ENCODE measurements around the gene GET3.

The GET3 gene

DNA sequence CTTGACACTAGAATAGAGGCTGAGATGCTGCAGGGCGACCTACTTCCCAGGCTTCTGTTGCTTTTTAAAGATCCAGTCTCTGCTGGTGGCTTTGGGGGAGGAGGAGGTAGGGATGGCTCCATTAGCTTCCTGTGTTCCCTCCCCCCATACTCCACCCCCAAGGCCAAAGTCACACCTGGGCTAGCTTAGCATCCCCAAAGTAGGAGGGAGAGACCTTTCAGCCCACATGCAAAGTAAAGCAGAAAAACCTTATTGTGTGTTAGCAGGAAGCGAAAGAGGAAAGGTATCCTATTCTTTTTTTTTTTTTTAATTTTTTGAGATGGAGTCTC, 10.3 kb upstream of the GET3 start:
- Histone ChIP-seq H3K36me3 (ENCODE audit: insufficient read depth, insufficient read length, low read length) (peaks cover 43% of the 10 kb centered on the region), H3K9ac (ENCODE audit: insufficient read length, low read depth) (peak overlapping the region; percentile 38), H3K9me3 (ENCODE audit: insufficient read depth, low read length) (no peaks in the 10 kb centered on the region), H3K4me1 (ENCODE audit: insufficient read depth, insufficient read length) (peaks cover 2% of the 10 kb centered on the region), H3K4me3 (ENCODE audit: insufficient read length, low read depth) (no peak overlapping the region), H3K27me3 (ENCODE audit: insufficient read depth, insufficient read length) (no peaks in the 10 kb centered on the region)
- TF ChIP-seq ZNF274 (IDR thresholded peaks at IDR 0.05; ENCODE audit: low read depth, low read length): no peak
- no peak for TF ChIP-seq SUZ12 (IDR thresholded peaks at IDR 0.05; ENCODE audit: extremely low read depth, insufficient read depth, insufficient read length)
- no peak for TF ChIP-seq YY1 (IDR thresholded peaks at IDR 0.05; ENCODE audit: insufficient read depth, insufficient read length)
- DNase-seq (ENCODE audit: low read depth, low spot score): no peak

DNA sequence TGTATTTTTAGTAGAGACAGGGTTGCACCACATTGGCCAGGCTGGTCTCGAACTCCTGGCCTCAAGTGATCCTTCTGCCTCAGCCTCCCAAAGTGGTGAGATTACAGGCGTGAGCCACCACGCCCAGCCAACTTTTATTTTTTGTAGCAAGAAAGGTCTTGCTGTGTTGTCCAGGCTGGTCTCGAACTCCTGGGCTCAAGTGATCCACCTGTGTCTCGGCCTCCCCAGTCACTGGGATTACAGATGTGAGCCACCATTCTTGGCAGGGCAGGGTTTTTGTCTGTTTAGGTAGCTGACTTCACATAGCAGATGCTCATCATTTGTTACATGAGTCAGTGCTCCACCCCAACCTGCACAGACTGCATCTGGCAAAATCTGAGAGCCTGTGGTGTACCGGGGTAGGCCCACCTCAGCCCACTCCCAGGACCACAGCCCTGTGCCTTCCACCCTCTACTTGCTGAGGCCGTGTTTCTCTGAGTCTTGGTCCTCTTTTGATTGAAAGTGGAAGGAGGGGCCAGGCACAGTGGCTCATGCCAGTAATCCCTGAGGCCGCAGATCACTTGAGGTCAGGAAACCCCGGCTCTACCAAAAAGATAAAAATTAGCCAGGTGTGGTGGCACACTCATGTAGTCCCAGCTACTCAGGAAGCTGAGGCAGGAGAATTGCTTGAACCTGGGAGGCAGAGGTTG, 9.4 kb upstream of the GET3 start:
- Histone ChIP-seq H3K4me3 (ENCODE audit: insufficient read length, low read depth) (no peak overlapping the region), H3K9ac (ENCODE audit: insufficient read length, low read depth) (no peak overlapping the region), H3K36me3 (ENCODE audit: insufficient read depth, insufficient read length, low read length) (peaks cover 51% of the 10 kb centered on the region), H3K27me3 (ENCODE audit: insufficient read depth, insufficient read length) (no peaks in the 10 kb centered on the region), H3K4me1 (ENCODE audit: insufficient read depth, insufficient read length) (peaks cover 7% of the 10 kb centered on the region), H3K9me3 (ENCODE audit: insufficient read depth, low read length) (no peaks in the 10 kb centered on the region)
- TF ChIP-seq SUZ12 (IDR thresholded peaks at IDR 0.05; ENCODE audit: extremely low read depth, insufficient read depth, insufficient read length) (no peak), ZNF274 (IDR thresholded peaks at IDR 0.05; ENCODE audit: low read depth, low read length) (no peak), YY1 (IDR thresholded peaks at IDR 0.05; ENCODE audit: insufficient read depth, insufficient read length) (no peak)
- no peak for DNase-seq (ENCODE audit: low read depth, low spot score)

DNA sequence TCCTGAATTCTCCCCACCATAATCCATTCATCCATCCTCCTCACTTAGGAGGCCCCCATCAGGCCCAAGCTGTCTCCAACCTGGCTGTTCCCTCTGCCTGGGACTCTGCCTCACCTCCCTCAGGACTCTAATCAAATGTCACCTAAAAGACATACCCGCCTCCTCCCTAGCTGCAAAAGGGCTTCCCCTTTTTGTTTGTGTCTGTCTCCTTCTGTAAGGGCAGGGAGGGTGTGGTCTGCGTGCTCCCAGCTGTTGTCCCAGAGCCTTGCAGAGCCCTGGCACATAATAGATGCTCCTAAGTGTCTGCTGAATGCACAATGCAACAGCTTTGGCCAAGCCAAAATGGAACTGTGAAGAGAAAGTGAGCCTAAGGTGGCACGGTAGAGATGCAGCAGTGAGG, 7.2 kb upstream of the GET3 start:
- peaks cover 7% of the 10 kb centered on the region for H3K4me1 ChIP-seq (ENCODE audit: insufficient read depth, insufficient read length)
- peaks cover 55% of the 10 kb centered on the region for H3K36me3 ChIP-seq (ENCODE audit: insufficient read depth, insufficient read length, low read length)
- TF ChIP-seq ZNF274 (IDR thresholded peaks at IDR 0.05; ENCODE audit: low read depth, low read length): no peak
- TF ChIP-seq SUZ12 (IDR thresholded peaks at IDR 0.05; ENCODE audit: extremely low read depth, insufficient read depth, insufficient read length): no peak
- no peak for TF ChIP-seq YY1 (IDR thresholded peaks at IDR 0.05; ENCODE audit: insufficient read depth, insufficient read length)
- no peak for DNase-seq (ENCODE audit: low read depth, low spot score)
- no peak overlapping the region for H3K9ac ChIP-seq (ENCODE audit: insufficient read length, low read depth)
- no peaks in the 10 kb centered on the region for H3K9me3 ChIP-seq (ENCODE audit: insufficient read depth, low read length)
- no peak overlapping the region for H3K4me3 ChIP-seq (ENCODE audit: insufficient read length, low read depth)
- no peaks in the 10 kb centered on the region for H3K27me3 ChIP-seq (ENCODE audit: insufficient read depth, insufficient read length)

DNA sequence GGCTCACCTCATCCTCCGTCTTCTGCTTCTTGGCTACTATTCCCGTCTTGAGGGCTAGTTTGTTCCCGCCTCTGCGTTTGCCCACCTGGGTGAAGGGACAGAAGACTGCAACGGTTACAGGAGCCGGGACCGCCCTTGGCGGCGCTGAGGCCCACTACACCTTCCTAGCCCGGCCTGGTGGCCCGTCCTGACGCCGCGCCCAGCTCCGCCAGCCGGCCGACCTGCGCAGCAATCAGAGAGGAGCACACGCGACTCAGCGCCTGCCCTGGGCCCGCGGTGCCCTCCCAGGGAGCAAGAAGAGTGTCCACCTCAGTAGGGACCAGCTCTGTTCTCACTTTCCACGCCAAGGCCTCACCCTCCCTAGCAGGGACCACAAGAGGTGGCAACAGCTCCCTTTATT, 6.0 kb upstream of the GET3 start:
- no peak for TF ChIP-seq SUZ12 (IDR thresholded peaks at IDR 0.05; ENCODE audit: extremely low read depth, insufficient read depth, insufficient read length)
- TF ChIP-seq ZNF274 (IDR thresholded peaks at IDR 0.05; ENCODE audit: low read depth, low read length): no peak
- H3K9me3 ChIP-seq (ENCODE audit: insufficient read depth, low read length): no peaks in the 10 kb centered on the region
- H3K36me3 ChIP-seq (ENCODE audit: insufficient read depth, insufficient read length, low read length): peaks cover 55% of the 10 kb centered on the region
- H3K4me3 ChIP-seq (ENCODE audit: insufficient read length, low read depth): no peak overlapping the region
- H3K4me1 ChIP-seq (ENCODE audit: insufficient read depth, insufficient read length): peaks cover 9% of the 10 kb centered on the region
- no peak overlapping the region for H3K9ac ChIP-seq (ENCODE audit: insufficient read length, low read depth)
- H3K27me3 ChIP-seq (ENCODE audit: insufficient read depth, insufficient read length): no peaks in the 10 kb centered on the region
- DNase-seq (ENCODE audit: low read depth, low spot score): no peak

DNA sequence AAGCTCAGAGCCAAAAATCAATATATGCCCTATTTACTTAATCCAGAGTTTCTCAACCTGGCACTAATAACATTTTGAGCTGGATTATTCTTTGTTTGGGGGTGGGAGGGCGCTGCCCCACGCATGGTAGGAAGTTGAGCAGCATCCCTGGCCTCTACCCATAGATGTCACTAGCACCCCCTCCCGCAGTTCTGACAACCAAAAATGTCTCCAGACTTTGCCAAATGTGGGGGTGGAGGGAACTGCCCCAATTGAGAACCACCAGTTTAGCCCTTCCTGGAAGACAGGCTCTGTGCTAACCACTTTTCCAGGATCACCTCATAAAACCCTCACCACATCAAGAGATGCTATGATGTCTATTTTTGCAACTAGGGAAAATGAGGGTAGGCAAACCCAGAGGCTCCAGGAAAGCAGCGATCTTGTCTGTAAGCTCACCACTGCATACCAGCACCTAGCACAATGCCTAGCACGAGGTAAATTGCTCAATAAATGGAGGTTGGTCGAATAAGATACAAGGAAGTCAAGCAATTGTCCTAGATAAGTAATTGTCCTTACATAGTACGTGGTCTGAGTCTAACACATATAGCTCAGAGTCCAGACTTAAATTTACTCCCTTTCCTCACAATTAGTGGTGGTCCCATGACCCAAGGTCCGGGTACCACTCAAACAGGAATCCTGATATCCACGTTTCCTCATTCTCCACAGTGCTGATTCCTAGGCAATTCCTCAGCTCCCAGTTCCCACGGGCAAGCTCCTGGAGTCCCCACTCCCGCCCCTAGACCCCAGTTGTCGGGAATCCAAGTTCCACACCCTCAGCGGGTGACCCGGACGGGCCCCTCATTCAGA, 3.7 kb upstream of the GET3 start:
- Histone ChIP-seq H3K36me3 (ENCODE audit: insufficient read depth, insufficient read length, low read length) (peaks cover 49% of the 10 kb centered on the region), H3K4me3 (ENCODE audit: insufficient read length, low read depth) (peak overlapping the region; percentile 81), H3K9me3 (ENCODE audit: insufficient read depth, low read length) (no peaks in the 10 kb centered on the region), H3K9ac (ENCODE audit: insufficient read length, low read depth) (peak overlapping the region; percentile 91), H3K4me1 (ENCODE audit: insufficient read depth, insufficient read length) (peaks cover 9% of the 10 kb centered on the region), H3K27me3 (ENCODE audit: insufficient read depth, insufficient read length) (no peaks in the 10 kb centered on the region)
- TF ChIP-seq ZNF274 (IDR thresholded peaks at IDR 0.05; ENCODE audit: low read depth, low read length): no peak
- no peak for TF ChIP-seq SUZ12 (IDR thresholded peaks at IDR 0.05; ENCODE audit: extremely low read depth, insufficient read depth, insufficient read length)
- TF ChIP-seq YY1 (IDR thresholded peaks at IDR 0.05; ENCODE audit: insufficient read depth, insufficient read length): no peak
- no peak for DNase-seq (ENCODE audit: low read depth, low spot score)

DNA sequence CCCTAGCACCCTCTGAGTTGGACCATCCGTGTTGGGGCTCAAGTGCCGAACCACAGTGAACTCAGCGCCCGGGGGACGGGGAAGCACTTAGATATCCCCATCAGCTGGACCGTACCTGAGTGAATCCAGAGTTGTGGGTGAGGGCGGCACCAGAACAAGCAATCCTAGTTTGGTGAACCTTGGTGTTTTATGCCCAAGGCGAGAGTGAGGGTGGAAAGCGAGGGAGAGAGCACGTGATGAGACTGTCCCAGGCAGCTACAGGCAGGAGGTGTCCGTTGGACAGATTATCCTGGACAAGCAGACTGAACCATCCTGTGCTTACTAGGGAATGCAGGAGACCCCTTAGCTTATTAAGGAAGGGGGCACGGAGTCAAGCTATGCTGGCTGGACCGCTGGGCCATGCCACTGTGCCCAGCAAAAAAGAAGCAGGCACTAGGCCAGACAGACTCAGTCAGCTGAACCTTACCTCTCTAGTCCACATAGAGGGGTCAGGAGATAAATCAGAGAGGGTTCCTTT, 596 bp downstream of the GET3 start:
- Histone ChIP-seq H3K4me3 (ENCODE audit: insufficient read length, low read depth) (peak overlapping the region; percentile 95), H3K9ac (ENCODE audit: insufficient read length, low read depth) (peak overlapping the region; percentile 93), H3K27me3 (ENCODE audit: insufficient read depth, insufficient read length) (no peaks in the 10 kb centered on the region), H3K36me3 (ENCODE audit: insufficient read depth, insufficient read length, low read length) (peaks cover 39% of the 10 kb centered on the region), H3K9me3 (ENCODE audit: insufficient read depth, low read length) (no peaks in the 10 kb centered on the region), H3K4me1 (ENCODE audit: insufficient read depth, insufficient read length) (peaks cover 2% of the 10 kb centered on the region)
- TF ChIP-seq YY1 (IDR thresholded peaks at IDR 0.05; ENCODE audit: insufficient read depth, insufficient read length) (no peak), ZNF274 (IDR thresholded peaks at IDR 0.05; ENCODE audit: low read depth, low read length) (no peak), SUZ12 (IDR thresholded peaks at IDR 0.05; ENCODE audit: extremely low read depth, insufficient read depth, insufficient read length) (no peak)
- no peak for DNase-seq (ENCODE audit: low read depth, low spot score)
